ENCODE measurements around the gene RBMS1. TPM values are rescaled to one million over a fixed set of nuclear protein-coding genes. Genes with fewer than 3 reads are reported as not detected.

RBMS1 gene
- total RNA-seq, 1 experiment from 2014 or later = 77.5 TPM

- Histone ChIP-seq H4K91ac (ENCODE audit: insufficient read length, low read depth, low read length) (no peak overlapping the region), H2BK12ac (ENCODE audit: insufficient read length, low read depth, low read length) (no peak overlapping the region), H4K5ac (ENCODE audit: insufficient read length, low read depth, low read length) (no peak overlapping the region), H2BK120ac (ENCODE audit: low read depth, low read length, poor library complexity, severe bottlenecking) (no peak overlapping the region), H3K79me2 (ENCODE audit: insufficient read depth, low read length) (no peaks in the 10 kb centered on the region), H3K4ac (ENCODE audit: low read depth, low read length) (no peak overlapping the region), H2AK5ac (ENCODE audit: insufficient read length, low read length) (no peak overlapping the region), H2AFZ (ENCODE audit: low read length) (no peak overlapping the region), H3K27ac (ENCODE audit: insufficient read length, low read depth, low read length) (no peak overlapping the region), H3K9ac (ENCODE audit: extremely low read depth, insufficient read length, low read length) (no peak overlapping the region), H3K27me3 (ENCODE audit: insufficient read depth, low read length) (no peaks in the 10 kb centered on the region), H4K8ac (replicated peaks; ENCODE audit: insufficient read length, low read depth, low read length) (no peak overlapping the region), H3T11ph (ENCODE audit: low read length) (no peak overlapping the region), H3K4me1 (ENCODE audit: insufficient read depth, low read length) (peaks cover 2% of the 10 kb centered on the region; the same call in 1 of the 2 replicates), H3K56ac (ENCODE audit: insufficient read length, low read depth, low read length) (no peak overlapping the region), H3K9me3 (ENCODE audit: control insufficient read depth, low read depth, low read length) (no peaks in the 10 kb centered on the region), H2BK5ac (ENCODE audit: insufficient read length, low read length) (no peak overlapping the region), H3K14ac (ENCODE audit: insufficient read depth, low read length) (no peak overlapping the region), H4K20me1 (ENCODE audit: control insufficient read depth, insufficient read depth, insufficient read length) (no peaks in the 10 kb centered on the region), H3K23ac (ENCODE audit: insufficient read length, low read depth, low read length) (no peak overlapping the region), H3K23me2 (ENCODE audit: insufficient read length, low read depth, low read length, poor library complexity, severe bottlenecking) (no peaks in the 10 kb centered on the region), H3K79me1 (ENCODE audit: insufficient read depth, low read depth, low read length, poor library complexity, severe bottlenecking) (no peaks in the 10 kb centered on the region), H2BK20ac (ENCODE audit: low read depth, low read length, poor library complexity, severe bottlenecking) (no peak overlapping the region), H3K4me2 (ENCODE audit: insufficient read depth, insufficient read length, low read length) (no peak overlapping the region), H3K18ac (ENCODE audit: insufficient read length, low read depth, low read length) (no peak overlapping the region), H2BK15ac (ENCODE audit: low read depth, low read length) (no peak overlapping the region)
- Mint-ChIP-seq H3K9me3 (peaks cover 0 to 2% of the 10 kb centered on the region in 2 experiments; a peak in 1 of 5 replicates), H3K36me3 (ENCODE audit: insufficient read depth in 1 of 3, low read depth in 3 of 3) (0 out of 7 replicates have a peak, but pooled peaks cover 0 to 4% (median 0%) of the 10 kb centered on the region in 3 experiments), H3K4me1 (peaks cover 4 to 8% of the 10 kb centered on the region in 2 experiments; a peak in 2 of 4 replicates), H3K4me3 (no peak overlapping the region), H3K27ac (no peak overlapping the region), H3K27me3 (ENCODE audit: low read depth) (no peaks in the 10 kb centered on the region)
- no peak for DNase-seq
- TF ChIP-seq, protein P1, sequence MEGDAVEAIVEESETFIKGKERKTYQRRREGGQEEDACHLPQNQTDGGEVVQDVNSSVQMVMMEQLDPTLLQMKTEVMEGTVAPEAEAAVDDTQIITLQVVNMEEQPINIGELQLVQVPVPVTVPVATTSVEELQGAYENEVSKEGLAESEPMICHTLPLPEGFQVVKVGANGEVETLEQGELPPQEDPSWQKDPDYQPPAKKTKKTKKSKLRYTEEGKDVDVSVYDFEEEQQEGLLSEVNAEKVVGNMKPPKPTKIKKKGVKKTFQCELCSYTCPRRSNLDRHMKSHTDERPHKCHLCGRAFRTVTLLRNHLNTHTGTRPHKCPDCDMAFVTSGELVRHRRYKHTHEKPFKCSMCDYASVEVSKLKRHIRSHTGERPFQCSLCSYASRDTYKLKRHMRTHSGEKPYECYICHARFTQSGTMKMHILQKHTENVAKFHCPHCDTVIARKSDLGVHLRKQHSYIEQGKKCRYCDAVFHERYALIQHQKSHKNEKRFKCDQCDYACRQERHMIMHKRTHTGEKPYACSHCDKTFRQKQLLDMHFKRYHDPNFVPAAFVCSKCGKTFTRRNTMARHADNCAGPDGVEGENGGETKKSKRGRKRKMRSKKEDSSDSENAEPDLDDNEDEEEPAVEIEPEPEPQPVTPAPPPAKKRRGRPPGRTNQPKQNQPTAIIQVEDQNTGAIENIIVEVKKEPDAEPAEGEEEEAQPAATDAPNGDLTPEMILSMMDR (conservative IDR thresholded peaks at IDR 0.05) = no peak
- WGBS (ENCODE audit: extremely low coverage, insufficient read length, low lambda C conversion rate) = no CpG with 5 or more reads among the region's 6 CpGs
These were observed 236.4 kb downstream of the RBMS1 start for GRCh38 chr2:160257041-160257742.

Data from H9 (cell line).